Keratinocyte (primary cell): ENCODE measurements around the gene AKT1.

Source experiments
- EZH2 ChIP-seq: IDR thresholded peaks from one replicate; pipeline ENCODE4 v1.6.1; 2012; ENCODE audit warnings: inconsistent platforms, mild to moderate bottlenecking, low read length, moderate library complexity
- TF ChIP-seq, protein P1 (sequence below), 3 experiments: IDR thresholded peaks in 1 of 3; conservative IDR thresholded peaks in 1 of 3; optimal IDR thresholded peaks in 1 of 3; 2 replicates in 2 of 3; 3 replicates in 1 of 3; pipeline versions ENCODE3 to v1.5.1; 2011; ENCODE audit warnings: low read length in 3 of 3, mild to moderate bottlenecking in 3 of 3, moderate library complexity in 2 of 3, control low read depth in 1 of 3, inconsistent platforms in 1 of 3; ENCODE audit not compliant: insufficient read depth in 2 of 3; ENCODE audit errors: extremely low read depth in 1 of 3

DNA sequence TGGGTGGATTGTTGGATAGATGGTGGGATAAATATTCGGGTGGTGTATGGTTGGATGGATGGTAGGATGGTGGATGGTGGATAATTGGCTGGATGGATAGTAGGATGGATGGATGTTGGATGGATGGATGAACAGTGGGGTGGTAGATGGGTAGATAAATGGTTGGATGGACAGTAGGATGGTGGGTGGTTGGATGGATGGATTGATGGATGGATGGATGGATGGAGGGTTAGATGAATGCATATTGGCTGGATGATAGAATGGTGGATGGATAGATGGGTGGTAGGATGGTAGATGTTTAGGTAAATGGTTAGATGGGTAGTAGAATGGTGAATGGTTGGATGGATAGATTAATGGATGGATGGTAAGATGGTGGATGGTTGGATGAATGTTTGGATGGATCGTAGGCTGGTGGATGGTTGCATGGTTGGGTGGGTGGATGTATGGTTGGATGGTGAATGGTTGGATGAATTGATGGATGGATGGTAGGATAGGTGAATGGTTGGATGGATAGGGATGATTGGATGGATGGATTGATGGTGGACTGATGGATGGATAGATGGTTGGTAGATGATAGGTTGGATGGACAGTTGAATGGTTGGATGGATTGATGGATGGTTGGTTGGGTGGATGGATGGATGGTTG lies 28.9 kb upstream of the AKT1 start:
- TF ChIP-seq, protein P1, sequence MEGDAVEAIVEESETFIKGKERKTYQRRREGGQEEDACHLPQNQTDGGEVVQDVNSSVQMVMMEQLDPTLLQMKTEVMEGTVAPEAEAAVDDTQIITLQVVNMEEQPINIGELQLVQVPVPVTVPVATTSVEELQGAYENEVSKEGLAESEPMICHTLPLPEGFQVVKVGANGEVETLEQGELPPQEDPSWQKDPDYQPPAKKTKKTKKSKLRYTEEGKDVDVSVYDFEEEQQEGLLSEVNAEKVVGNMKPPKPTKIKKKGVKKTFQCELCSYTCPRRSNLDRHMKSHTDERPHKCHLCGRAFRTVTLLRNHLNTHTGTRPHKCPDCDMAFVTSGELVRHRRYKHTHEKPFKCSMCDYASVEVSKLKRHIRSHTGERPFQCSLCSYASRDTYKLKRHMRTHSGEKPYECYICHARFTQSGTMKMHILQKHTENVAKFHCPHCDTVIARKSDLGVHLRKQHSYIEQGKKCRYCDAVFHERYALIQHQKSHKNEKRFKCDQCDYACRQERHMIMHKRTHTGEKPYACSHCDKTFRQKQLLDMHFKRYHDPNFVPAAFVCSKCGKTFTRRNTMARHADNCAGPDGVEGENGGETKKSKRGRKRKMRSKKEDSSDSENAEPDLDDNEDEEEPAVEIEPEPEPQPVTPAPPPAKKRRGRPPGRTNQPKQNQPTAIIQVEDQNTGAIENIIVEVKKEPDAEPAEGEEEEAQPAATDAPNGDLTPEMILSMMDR (optimal IDR thresholded peaks at IDR 0.05 in 1 of 3, IDR thresholded peaks at IDR 0.05 in 1 of 3, conservative IDR thresholded peaks at IDR 0.05 in 1 of 3; ENCODE audit: extremely low read depth in 1 of 3, insufficient read depth in 2 of 3, low read length in 3 of 3), result no peak
- TF ChIP-seq EZH2, result no peak
